ENCODE data around the gene NFATC1.

The NFATC1 gene

GRCh38 chr18:79545255-79545654, 149.5 kb downstream of the NFATC1 start:
- no peak for DNase-seq

GRCh38 chr18:79545736-79546171, 150.0 kb downstream of the NFATC1 start:
- DNase-seq, result no peak

- DNase-seq, result no peak
Measured at GRCh38 chr18:79546781-79547272, 151.1 kb downstream of the NFATC1 start.

- DNase-seq, result no peak
Measured at GRCh38 chr18:79547413-79548076, 151.8 kb downstream of the NFATC1 start.

- DNase-seq, result no peak
Measured at GRCh38 chr18:79548077-79548450, 152.3 kb downstream of the NFATC1 start.

- no peak for DNase-seq
Measured at GRCh38 chr18:79548621-79548985, 152.9 kb downstream of the NFATC1 start.

GRCh38 chr18:79548986-79549637, 153.4 kb downstream of the NFATC1 start:
- no peak for DNase-seq

- no peak for DNase-seq
Measured at GRCh38 chr18:79549638-79550000, 153.9 kb downstream of the NFATC1 start.

GRCh38 chr18:79552140-79552631, 156.5 kb downstream of the NFATC1 start:
- no peak for DNase-seq

GRCh38 chr18:79552696-79553095, 157.0 kb downstream of the NFATC1 start:
- DNase-seq, result no peak

GRCh38 chr18:79553154-79553553, 157.4 kb downstream of the NFATC1 start:
- no peak for DNase-seq

GRCh38 chr18:79553696-79554095, 158.0 kb downstream of the NFATC1 start:
- no peak for DNase-seq

- no peak for DNase-seq
Measured at GRCh38 chr18:79554321-79554720, 158.6 kb downstream of the NFATC1 start.

GRCh38 chr18:79554945-79555645, 159.4 kb downstream of the NFATC1 start:
- no peak for DNase-seq

- no peak for DNase-seq
Measured at GRCh38 chr18:79555885-79556284, 160.2 kb downstream of the NFATC1 start.

GRCh38 chr18:79556829-79557585, 161.3 kb downstream of the NFATC1 start:
- DNase-seq, result no peak

GRCh38 chr18:79558196-79558932, 162.6 kb downstream of the NFATC1 start:
- DNase-seq, result no peak

GRCh38 chr18:79558933-79559416, 163.2 kb downstream of the NFATC1 start:
- no peak for DNase-seq

- no peak for DNase-seq
Measured at GRCh38 chr18:79559436-79559835, 163.7 kb downstream of the NFATC1 start.

- no peak for DNase-seq
Measured at GRCh38 chr18:79560042-79560860, 164.5 kb downstream of the NFATC1 start.

GRCh38 chr18:79560861-79561210, 165.1 kb downstream of the NFATC1 start:
- DNase-seq, result no peak

Measured in CD4-positive, alpha-beta T cell treated with Interleukin-10 for 1 hour (primary cell).